Heart left ventricle (tissue), 13 donors: ENCODE data around the gene CTCF.

ENCODE experiments used
- CTCF ChIP-seq, 12 donors: fragments of 200-600 bp; sonication (generic) in 4 of 12; IDR thresholded peaks; one replicate each; pipeline versions ENCODE4 v1.5.0 to v1.8.0; 2018 to 2022; ENCODE audit warnings: antibody characterized with exemption in 12 of 12, mild to moderate bottlenecking in 5 of 12
- POLR2A ChIP-seq, 2 donors: fragments of 450-650 bp; IDR thresholded peaks; one replicate each; pipeline ENCODE4 v1.6.1; 2017; ENCODE audit warnings: antibody characterized with exemption in 2 of 2, mild to moderate bottlenecking in 2 of 2, moderate library complexity in 2 of 2
- donor health status: ischemic (EF 13 %, LVEDD 7.1; RV severe dilation, severe dysfunction).
- donor health status: DM: no; HTN: yes; CAD: no.
- donor health status: DM: no; HTN: no; CAD: no.
- donor health status: ischemic (EF 25% LVEDD 6.9; RV normal size, moderate dysfunction).
- donor health status: ischemic (EF 25% LVEDD 5.7; RV mildly dilated, moderate dysfunction).
- donor health status: ischemic (EF 35%, LVEDD 5.7; RV mildly dilated, moderate dysfunction).
- donor health status: nonischemic (EF 11% LVEDD 7.7; RV severe dilation, severe dysfunction).
- donor health status: DM: yes; HTN: yes; CAD: no.
- donor health status: PGD.
- donor health status: ischemic (EF 29% LVEDD 5.4; RV normal size, mild dysfunction).
- donor health status: nonischemic (EF 23%, LVEDD 6.1; RV moderate dilation, normal function).

GRCh38 chr16:67647111-67647651 is 84.9 kb downstream of the CTCF start:
- no peak for TF ChIP-seq CTCF (IDR thresholded peaks at IDR 0.05)
- TF ChIP-seq POLR2A (IDR thresholded peaks at IDR 0.05): no peak
